Activated T-cell treated with anti-CD3 and anti-CD28 coated beads, Interleukin-2, amount 50 U/mL, for 4 hours (primary cell): Measurements from ENCODE around the gene SLC8A1. TPM values are rescaled to one million over a fixed set of nuclear protein-coding genes. Genes with fewer than 3 reads are reported as not detected.

Source experiments
- ATAC-seq, 2 donors: fragments of 200-7000 bp; cut with Tn5 transposase; one replicate each; pipeline ENCODE4 v1.10.0; 2021
- DNase-seq: peaks from one replicate; pipeline ENCODE4 v3.0.0-alpha.2; 2020
- H3K27me3 Mint-ChIP-seq: one replicate; pipeline ENCODE4 v1.8.0; 2021; ENCODE audit warnings: low read depth, mixed read lengths
- H3K36me3 Mint-ChIP-seq: one replicate; pipeline ENCODE4 v1.8.0; 2022; ENCODE audit warnings: mixed read lengths; ENCODE audit not compliant: insufficient read depth
- H3K4me1 Mint-ChIP-seq: one replicate; pipeline ENCODE4 v1.8.0; 2021; ENCODE audit warnings: low read depth, mixed read lengths
- H3K4me3 Mint-ChIP-seq: one replicate; pipeline ENCODE4 v1.8.0; 2021; ENCODE audit warnings: mild to moderate bottlenecking, moderate library complexity, mixed read lengths
- H3K9me3 Mint-ChIP-seq: one replicate; pipeline ENCODE4 v1.8.0; 2021; ENCODE audit warnings: mixed read lengths
- total RNA-seq, 3 donors: library from RNA; stranded (reverse); gene quantifications; one replicate each; pipeline ENCODE4 v1.2.1, GENCODE V29; 2021

The SLC8A1 gene
- total RNA-seq, 3 donors from 2014 or later = 0.08 to 0.28 (median 0.26) TPM

DNA sequence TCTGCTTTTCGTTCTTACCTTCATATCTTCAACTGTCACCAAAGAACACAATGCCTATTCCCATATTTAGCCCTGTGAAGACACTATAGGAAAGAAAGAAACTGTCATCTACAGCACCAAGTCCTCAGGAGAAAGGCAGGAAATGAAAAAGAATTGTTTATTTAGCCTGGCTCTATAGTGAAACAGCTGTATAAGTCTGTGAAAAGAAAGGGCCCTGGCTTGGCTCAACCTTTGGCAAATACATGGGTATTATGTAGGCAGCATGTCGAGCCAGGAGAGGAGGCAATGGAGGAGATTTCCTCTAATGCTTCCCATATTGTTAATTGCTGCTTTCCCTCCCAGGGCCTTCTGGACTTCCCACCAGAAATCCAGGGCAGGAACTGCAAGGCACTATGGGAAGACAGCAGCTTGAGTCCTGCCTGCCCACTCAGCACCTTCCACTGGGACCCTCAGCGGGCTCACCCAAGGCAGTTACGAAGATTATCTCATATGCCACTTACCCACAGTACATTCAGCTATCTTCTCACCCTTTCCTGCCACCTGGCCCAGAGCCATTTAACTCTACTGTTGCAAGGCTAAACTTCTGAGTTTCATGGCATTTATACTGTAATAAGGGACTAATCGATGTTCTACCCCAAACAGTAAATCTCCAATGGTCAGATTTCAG, 30.1 kb downstream of the SLC8A1 start:
- no peaks in the 10 kb centered on the region for H3K27me3 Mint-ChIP-seq
- no peak overlapping the region for H3K4me3 Mint-ChIP-seq
- no peaks in the 10 kb centered on the region for H3K4me1 Mint-ChIP-seq
- H3K9me3 Mint-ChIP-seq = peaks cover 4% of the 10 kb centered on the region
- H3K36me3 Mint-ChIP-seq = no peaks in the 10 kb centered on the region
- no peak for DNase-seq
- ATAC-seq = no peak

GRCh38 chr2:40420478-40420877, 31.4 kb downstream of the SLC8A1 start:
- Mint-ChIP-seq H3K27me3 (no peaks in the 10 kb centered on the region), H3K9me3 (peaks cover 4% of the 10 kb centered on the region), H3K36me3 (no peaks in the 10 kb centered on the region), H3K4me1 (no peaks in the 10 kb centered on the region), H3K4me3 (no peak overlapping the region)
- DNase-seq (no peak), ATAC-seq (no peak)

GRCh38 chr2:40419364-40419762, 32.5 kb downstream of the SLC8A1 start:
- no peak overlapping the region for H3K4me3 Mint-ChIP-seq
- H3K4me1 Mint-ChIP-seq = no peaks in the 10 kb centered on the region
- peaks cover 4% of the 10 kb centered on the region for H3K9me3 Mint-ChIP-seq
- DNase-seq = no peak
- ATAC-seq = no peak
- no peaks in the 10 kb centered on the region for H3K36me3 Mint-ChIP-seq
- no peaks in the 10 kb centered on the region for H3K27me3 Mint-ChIP-seq

- no peak for ATAC-seq
- Mint-ChIP-seq H3K36me3 (no peaks in the 10 kb centered on the region), H3K4me1 (no peaks in the 10 kb centered on the region), H3K4me3 (no peak overlapping the region), H3K27me3 (no peaks in the 10 kb centered on the region), H3K9me3 (peaks cover 4% of the 10 kb centered on the region)
- no peak for DNase-seq
Measured at GRCh38 chr2:40418614-40419363, 33.1 kb downstream of the SLC8A1 start.

DNA sequence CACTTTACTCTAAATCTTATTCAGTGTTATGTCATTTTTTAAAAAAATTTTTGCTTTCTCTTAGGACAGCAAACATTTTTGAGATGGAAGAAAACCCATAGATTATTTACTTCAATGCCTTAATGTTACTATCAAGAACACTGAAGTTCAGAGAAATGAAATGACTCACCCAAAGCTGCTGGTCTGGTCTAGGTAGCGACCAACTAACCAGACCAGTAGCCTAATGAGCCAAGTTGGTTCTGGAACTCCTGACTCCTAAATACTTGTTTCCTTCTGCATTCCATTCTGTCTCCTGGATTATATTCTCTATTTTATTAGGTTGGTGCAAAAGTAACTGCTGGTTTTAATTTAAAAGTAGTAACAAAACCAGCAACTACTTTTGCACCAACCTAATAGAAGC, 35.4 kb downstream of the SLC8A1 start:
- Mint-ChIP-seq H3K36me3 (no peaks in the 10 kb centered on the region), H3K4me1 (no peaks in the 10 kb centered on the region), H3K9me3 (peaks cover 4% of the 10 kb centered on the region), H3K27me3 (no peaks in the 10 kb centered on the region), H3K4me3 (no peak overlapping the region)
- DNase-seq (no peak), ATAC-seq (no peak)

- Mint-ChIP-seq H3K36me3 (no peaks in the 10 kb centered on the region), H3K4me3 (no peak overlapping the region), H3K9me3 (no peaks in the 10 kb centered on the region), H3K27me3 (no peaks in the 10 kb centered on the region), H3K4me1 (no peaks in the 10 kb centered on the region)
- ATAC-seq = no peak
- DNase-seq = no peak
Measured at GRCh38 chr2:40415391-40415790, 36.5 kb downstream of the SLC8A1 start.

DNA sequence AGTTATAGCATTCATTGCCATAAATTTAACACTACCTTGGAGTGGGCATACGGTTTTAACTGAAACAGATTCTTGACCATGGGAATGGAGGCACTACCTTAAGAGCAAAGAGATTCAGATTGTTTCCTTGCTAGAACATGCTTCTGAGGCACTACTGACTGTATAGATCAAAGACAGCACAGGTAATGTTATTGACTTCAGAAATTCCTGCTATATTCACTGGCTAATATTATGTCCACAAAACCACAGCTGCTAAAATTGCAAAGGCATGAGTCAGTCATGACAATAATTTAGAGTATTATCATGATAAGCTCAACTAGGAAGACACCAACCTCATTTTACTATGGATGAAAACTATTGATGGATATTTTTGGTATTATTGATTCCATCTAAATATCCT, 39.4 kb downstream of the SLC8A1 start:
- ATAC-seq (no peak), DNase-seq (no peak)
- peaks cover 3% of the 10 kb centered on the region for H3K9me3 Mint-ChIP-seq
- no peaks in the 10 kb centered on the region for H3K36me3 Mint-ChIP-seq
- H3K27me3 Mint-ChIP-seq = no peaks in the 10 kb centered on the region
- no peak overlapping the region for H3K4me3 Mint-ChIP-seq
- H3K4me1 Mint-ChIP-seq = no peaks in the 10 kb centered on the region

GRCh38 chr2:40410695-40411094, 41.2 kb downstream of the SLC8A1 start:
- Mint-ChIP-seq H3K4me3 (no peak overlapping the region), H3K36me3 (no peaks in the 10 kb centered on the region), H3K9me3 (peaks cover 3% of the 10 kb centered on the region), H3K27me3 (no peaks in the 10 kb centered on the region), H3K4me1 (no peaks in the 10 kb centered on the region)
- ATAC-seq = no peak
- no peak for DNase-seq

DNA sequence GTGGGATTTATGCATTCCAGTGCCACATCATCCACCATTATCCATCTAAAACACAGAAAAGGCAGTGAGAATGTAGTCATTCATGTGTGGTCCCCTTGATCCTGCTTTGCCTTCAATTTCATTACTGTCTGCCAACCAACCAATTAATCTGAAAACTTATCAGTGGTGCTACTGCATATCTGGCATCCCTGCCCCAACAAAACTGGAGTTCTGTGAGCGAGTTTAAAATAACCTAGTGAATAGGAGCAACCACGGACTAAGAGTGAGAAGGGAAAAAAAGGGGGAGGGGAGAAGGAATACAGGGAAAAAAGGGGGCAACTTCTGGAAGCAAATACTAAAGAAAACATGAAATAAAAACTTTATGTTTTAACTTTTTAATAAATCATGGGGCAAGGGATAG, 42.2 kb downstream of the SLC8A1 start:
- H3K9me3 Mint-ChIP-seq = peaks cover 3% of the 10 kb centered on the region
- H3K36me3 Mint-ChIP-seq = no peaks in the 10 kb centered on the region
- no peaks in the 10 kb centered on the region for H3K27me3 Mint-ChIP-seq
- no peak overlapping the region for H3K4me3 Mint-ChIP-seq
- no peaks in the 10 kb centered on the region for H3K4me1 Mint-ChIP-seq
- ATAC-seq (no peak), DNase-seq (no peak)

DNA sequence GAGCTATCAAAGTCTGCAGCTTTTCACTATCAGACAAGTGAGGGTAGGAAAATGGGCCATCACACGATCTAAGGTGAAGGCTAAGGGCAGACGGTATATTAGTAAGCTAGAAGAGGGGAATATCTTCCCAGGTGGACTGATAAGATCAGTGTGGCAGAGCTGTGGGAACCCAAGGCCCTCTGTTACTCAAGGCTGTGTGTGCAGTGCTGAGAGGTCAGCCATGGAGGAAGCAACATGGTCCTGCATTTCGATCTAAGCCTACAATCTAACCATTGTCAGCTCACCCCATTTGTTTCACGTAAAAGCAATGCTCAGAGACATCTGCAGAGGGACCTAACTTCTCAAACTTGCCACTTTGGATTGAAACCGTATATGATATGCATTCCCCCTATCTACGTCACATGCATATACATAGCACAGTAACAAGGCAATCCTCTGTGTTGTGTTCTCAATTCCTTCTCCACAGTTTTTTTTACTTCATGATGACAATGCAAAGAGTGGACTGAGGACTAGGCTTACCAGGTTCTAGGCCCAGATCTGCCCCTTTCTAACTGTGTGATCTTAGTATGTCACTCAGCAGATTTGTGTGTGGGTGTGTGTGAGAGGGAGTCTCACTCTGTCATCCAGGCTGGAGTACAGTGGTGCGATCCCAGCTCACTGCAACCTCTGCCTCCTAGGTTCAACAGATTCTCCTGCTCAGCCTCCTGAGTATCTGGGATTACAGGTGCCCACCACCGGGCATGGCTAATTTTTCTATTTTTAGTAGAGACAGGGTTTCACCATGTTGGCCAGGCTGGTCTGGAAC, 45.2 kb downstream of the SLC8A1 start:
- H3K27me3 Mint-ChIP-seq = no peaks in the 10 kb centered on the region
- no peak for ATAC-seq
- H3K9me3 Mint-ChIP-seq = peaks cover 3% of the 10 kb centered on the region
- no peak overlapping the region for H3K4me3 Mint-ChIP-seq
- H3K4me1 Mint-ChIP-seq = no peaks in the 10 kb centered on the region
- H3K36me3 Mint-ChIP-seq = no peaks in the 10 kb centered on the region
- DNase-seq = no peak

DNA sequence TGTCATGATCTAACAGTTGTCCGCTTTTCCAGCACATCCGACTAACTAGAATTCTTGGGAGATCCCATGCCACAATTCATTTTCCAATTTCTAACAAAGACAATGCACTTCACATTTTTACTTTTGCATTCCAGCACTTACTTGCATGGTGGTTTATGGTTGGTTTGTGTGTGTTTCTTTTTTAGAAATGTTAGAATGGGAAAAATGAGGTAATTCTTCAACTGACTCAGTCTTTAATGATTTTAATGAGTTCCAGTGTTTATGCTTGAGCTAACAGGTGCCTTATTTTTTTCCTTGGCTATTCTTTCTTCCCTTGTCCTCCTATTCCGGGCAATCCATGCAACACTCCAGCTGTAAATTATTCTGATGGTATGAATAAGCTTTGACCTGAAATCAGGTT, 46.4 kb downstream of the SLC8A1 start:
- no peaks in the 10 kb centered on the region for H3K27me3 Mint-ChIP-seq
- DNase-seq (no peak), ATAC-seq (no peak)
- H3K9me3 Mint-ChIP-seq = peaks cover 3% of the 10 kb centered on the region
- no peaks in the 10 kb centered on the region for H3K36me3 Mint-ChIP-seq
- H3K4me3 Mint-ChIP-seq = no peak overlapping the region
- no peaks in the 10 kb centered on the region for H3K4me1 Mint-ChIP-seq

DNA sequence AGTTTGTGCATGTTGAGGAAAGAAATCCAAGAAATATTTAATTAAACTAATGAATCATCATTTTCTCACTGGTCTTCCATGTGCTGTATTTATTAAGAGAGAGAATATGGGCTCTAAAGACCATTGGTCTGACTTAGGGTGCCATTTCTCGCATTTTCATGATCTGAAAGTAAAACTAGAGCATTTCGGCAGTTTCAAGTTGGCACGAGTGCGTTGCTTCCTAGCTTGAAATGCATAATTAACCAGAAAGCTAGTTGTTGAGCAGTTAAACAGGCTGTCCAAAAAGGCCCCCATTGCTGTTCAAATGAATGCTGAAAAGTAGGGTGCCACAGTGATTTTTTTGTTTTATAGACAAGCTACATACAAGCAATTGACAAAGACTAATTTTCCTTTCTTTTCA, 47.4 kb downstream of the SLC8A1 start:
- Mint-ChIP-seq H3K9me3 (peaks cover 3% of the 10 kb centered on the region), H3K4me3 (no peak overlapping the region), H3K4me1 (no peaks in the 10 kb centered on the region), H3K36me3 (no peaks in the 10 kb centered on the region), H3K27me3 (no peaks in the 10 kb centered on the region)
- ATAC-seq (no peak), DNase-seq (no peak)

- H3K9me3 Mint-ChIP-seq = no peaks in the 10 kb centered on the region
- no peaks in the 10 kb centered on the region for H3K27me3 Mint-ChIP-seq
- ATAC-seq (no peak), DNase-seq (no peak)
- no peaks in the 10 kb centered on the region for H3K36me3 Mint-ChIP-seq
- no peaks in the 10 kb centered on the region for H3K4me1 Mint-ChIP-seq
- no peak overlapping the region for H3K4me3 Mint-ChIP-seq
Measured at GRCh38 chr2:40403233-40403836, 48.6 kb downstream of the SLC8A1 start.

- no peak for DNase-seq
- H3K9me3 Mint-ChIP-seq = no peaks in the 10 kb centered on the region
- no peak for ATAC-seq
- H3K27me3 Mint-ChIP-seq = no peaks in the 10 kb centered on the region
- no peak overlapping the region for H3K4me3 Mint-ChIP-seq
- H3K36me3 Mint-ChIP-seq = no peaks in the 10 kb centered on the region
- H3K4me1 Mint-ChIP-seq = no peaks in the 10 kb centered on the region
Measured at GRCh38 chr2:40401896-40402295, 50.0 kb downstream of the SLC8A1 start.
